Hepatocyte (in vitro differentiated cells): ENCODE measurements around the gene USP10. TPM values are rescaled to one million over a fixed set of nuclear protein-coding genes. Genes with fewer than 3 reads are reported as not detected.

Experiments
- DNase-seq: peaks from one replicate; pipeline ENCODE4 v3.0.0-alpha.2; 2016; ENCODE audit warnings: low spot score
- H2AFZ ChIP-seq: fragments of 200-600 bp; sonication (generic); 2 replicates; pipeline ENCODE4 v1.6.0; 2016; ENCODE audit warnings: antibody characterized with exemption, mild to moderate bottlenecking
- H3K27ac ChIP-seq: fragments of 200-600 bp; sonication (generic); 2 replicates; pipeline ENCODE4 v1.5.1; 2016; ENCODE audit warnings: mild to moderate bottlenecking
- H3K27me3 ChIP-seq: fragments of 200-600 bp; sonication (generic); 2 replicates; pipeline ENCODE4 v1.6.1; 2016
- H3K36me3 ChIP-seq: fragments of 200-600 bp; sonication (generic); replicated peaks from 2 replicates; pipeline ENCODE4 v1.5.1; 2016; ENCODE audit warnings: low read depth; ENCODE audit not compliant: insufficient read depth
- H3K4me1 ChIP-seq: fragments of 200-600 bp; sonication (generic); 2 replicates; pipeline ENCODE4 v1.5.1; 2016; ENCODE audit warnings: mild to moderate bottlenecking, moderate library complexity; ENCODE audit not compliant: insufficient read depth
- H3K4me2 ChIP-seq: fragments of 200-600 bp; sonication (generic); 2 replicates; pipeline ENCODE4 v1.6.0; 2016
- H3K4me3 ChIP-seq: fragments of 200-600 bp; sonication (generic); 2 replicates; pipeline ENCODE4 v1.5.1; 2016; ENCODE audit warnings: mild to moderate bottlenecking
- H3K79me2 ChIP-seq: fragments of 200-600 bp; sonication (generic); 2 replicates; pipeline ENCODE4 v1.6.0; 2017; ENCODE audit warnings: mild to moderate bottlenecking
- H3K9me2 ChIP-seq: fragments of 200-600 bp; sonication (generic); replicated peaks from 2 replicates; pipeline ENCODE4 v1.6.0; 2017; ENCODE audit warnings: mild to moderate bottlenecking; ENCODE audit not compliant: insufficient read depth
- H3K9me3 ChIP-seq: fragments of 200-600 bp; sonication (generic); 2 replicates; pipeline ENCODE4 v1.5.1; 2016; ENCODE audit warnings: low read depth, mild to moderate bottlenecking
- H4K20me1 ChIP-seq: fragments of 200-600 bp; sonication (generic); 2 replicates; pipeline ENCODE4 v1.6.0; 2016; ENCODE audit warnings: mild to moderate bottlenecking; ENCODE audit not compliant: insufficient read depth, poor library complexity, severe bottlenecking
- CTCF ChIP-seq: fragments of 200-600 bp; sonication (generic); IDR thresholded peaks from 2 replicates; pipeline ENCODE4 v1.5.1; 2016; ENCODE audit warnings: antibody characterized with exemption, mild to moderate bottlenecking; ENCODE audit not compliant: poor library complexity
- EZH2 ChIP-seq: fragments of 200-600 bp; sonication (generic); IDR thresholded peaks from 2 replicates; pipeline ENCODE4 v1.6.1; 2016; ENCODE audit warnings: antibody characterized with exemption, mild to moderate bottlenecking, borderline replicate concordance
- EZH2phosphoT487 ChIP-seq: fragments of 200-600 bp; sonication (generic); IDR thresholded peaks from one replicate; pipeline ENCODE4 v1.6.1; 2018; ENCODE audit warnings: antibody characterized with exemption, mild to moderate bottlenecking, low read depth, moderate library complexity; ENCODE audit not compliant: unreplicated experiment, severe bottlenecking
- WGBS: methylation state at CpG from one replicate; pipeline ENCODE4 v1.1.6; 2016; ENCODE audit warnings: low lambda C conversion rate; ENCODE audit errors: missing lambda C conversion rate; 5-methylcytosine and 5-hydroxymethylcytosine counted together
- polyA plus RNA-seq: library from polyadenylated mRNA; unstranded; fragments of >200 nt; fragmentation: Nextera tagmentation; extraction: Ambion mirVana; gene quantifications from 2 replicates; pipeline ENCODE4 v1.2.1, GENCODE V29; 2016
- total RNA-seq: library from RNA; depleted of rRNA; stranded (reverse); fragments of >200 nt; gene quantifications from 2 replicates; pipeline ENCODE4 v1.2.3, GENCODE V29; 2014

USP10 gene
- total and polyA plus RNA-seq, 2 experiments from 2014 or later: 53.1 to 62.4 TPM

- no peak overlapping the region for H2AFZ ChIP-seq
- no peak for TF ChIP-seq CTCF
- no peak for TF ChIP-seq EZH2
- no peak for TF ChIP-seq EZH2phosphoT487
- no peak overlapping the region for H3K27ac ChIP-seq
- no peaks in the 10 kb centered on the region for H3K9me3 ChIP-seq
- no peaks in the 10 kb centered on the region for H3K27me3 ChIP-seq
- H3K9me2 ChIP-seq: no peaks in the 10 kb centered on the region
- no peak overlapping the region for H3K4me2 ChIP-seq
- no peaks in the 10 kb centered on the region for H3K36me3 ChIP-seq
- no peaks in the 10 kb centered on the region for H3K79me2 ChIP-seq
- no peaks in the 10 kb centered on the region for H4K20me1 ChIP-seq
- peak; percentile 23 for DNase-seq
- no peak overlapping the region for H3K4me3 ChIP-seq
- 69% methylated on average over 14 of the region's 14 CpGs for WGBS
- no peaks in the 10 kb centered on the region for H3K4me1 ChIP-seq
Measured at GRCh38 chr16:84677017-84677803, 22.6 kb upstream of the USP10 start.

DNA sequence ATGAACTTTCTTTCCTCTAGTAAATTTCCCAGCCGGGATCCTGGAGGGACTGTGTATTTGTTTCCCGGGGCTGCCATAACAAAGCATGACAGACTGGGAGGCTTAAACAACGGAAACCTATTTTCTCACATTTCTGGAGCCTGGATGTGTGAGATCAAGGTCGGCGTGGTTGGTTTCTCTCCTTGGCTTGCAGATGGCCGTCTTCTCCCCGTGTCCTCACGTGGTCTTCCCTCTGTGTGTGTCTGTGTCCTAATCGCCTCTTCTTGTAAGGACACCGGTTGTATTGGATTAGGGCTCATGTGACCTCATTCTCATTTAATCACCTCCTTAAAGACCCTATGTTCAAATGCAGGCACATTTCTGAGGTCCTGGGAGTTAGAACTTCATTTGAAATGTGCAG lies 22.0 kb upstream of the USP10 start:
- H3K9me2 ChIP-seq: no peaks in the 10 kb centered on the region
- no peaks in the 10 kb centered on the region for H3K4me1 ChIP-seq
- H3K36me3 ChIP-seq: no peaks in the 10 kb centered on the region
- no peaks in the 10 kb centered on the region for H3K79me2 ChIP-seq
- H2AFZ ChIP-seq: no peak overlapping the region
- no peaks in the 10 kb centered on the region for H4K20me1 ChIP-seq
- no peak overlapping the region for H3K4me2 ChIP-seq
- no peak for TF ChIP-seq EZH2phosphoT487
- no peak for TF ChIP-seq CTCF
- no peak for TF ChIP-seq EZH2
- H3K4me3 ChIP-seq: no peak overlapping the region
- H3K27me3 ChIP-seq: no peaks in the 10 kb centered on the region
- no peak for DNase-seq
- WGBS: 60% methylated on average over 10 of the region's 10 CpGs
- no peaks in the 10 kb centered on the region for H3K9me3 ChIP-seq
- no peak overlapping the region for H3K27ac ChIP-seq

DNA sequence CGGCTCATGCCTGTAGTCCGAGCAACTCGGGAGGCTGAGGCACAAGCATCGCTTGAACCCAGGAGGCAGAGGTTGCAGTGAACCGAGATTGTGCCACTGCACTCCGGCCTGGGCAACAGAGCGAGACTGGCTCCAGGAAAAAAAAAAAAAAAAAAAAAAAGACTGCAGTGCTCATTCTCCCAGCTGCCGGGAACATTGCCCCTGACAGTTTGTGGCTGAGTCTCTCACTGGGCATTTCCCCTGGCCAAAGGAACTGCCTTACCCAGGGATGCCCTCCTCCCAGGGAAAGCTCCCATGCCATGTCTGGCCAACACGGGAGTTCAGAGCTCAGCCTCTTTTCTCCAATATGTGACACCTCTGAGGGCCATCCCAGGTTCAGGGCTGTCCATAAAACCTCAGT lies 21.3 kb upstream of the USP10 start:
- 95% methylated on average over 9 of the region's 9 CpGs for WGBS
- H4K20me1 ChIP-seq: no peaks in the 10 kb centered on the region

More for the DNA sequence above, 21.3 kb upstream of the USP10 start:
- H3K4me1 ChIP-seq: no peaks in the 10 kb centered on the region
- no peaks in the 10 kb centered on the region for H3K9me3 ChIP-seq
- no peak overlapping the region for H3K4me3 ChIP-seq
- no peak for TF ChIP-seq CTCF
- TF ChIP-seq EZH2phosphoT487: no peak
- no peak for TF ChIP-seq EZH2
- H3K27me3 ChIP-seq: no peaks in the 10 kb centered on the region
- no peak overlapping the region for H3K27ac ChIP-seq
- H3K79me2 ChIP-seq: no peaks in the 10 kb centered on the region
- H3K36me3 ChIP-seq: no peaks in the 10 kb centered on the region
- no peaks in the 10 kb centered on the region for H3K9me2 ChIP-seq
- H2AFZ ChIP-seq: no peak overlapping the region
- no peak for DNase-seq
- H3K4me2 ChIP-seq: no peak overlapping the region
